CD14-positive monocyte (primary cell): ENCODE results near the gene HOXC11. TPM values are rescaled to one million over a fixed set of nuclear protein-coding genes. Genes with fewer than 3 reads are reported as not detected.
A peak's percentile ranks its signal among the peaks of the same experiment; 100 is the strongest.

Experiments used
- DNase-seq, 3 donors: peaks; one replicate each; pipeline ENCODE4 v3.0.0-alpha.2; 2011 to 2022
- H2AFZ ChIP-seq: 2 replicates; pipeline ENCODE4 v1.6.0; 2012; ENCODE audit warnings: mild to moderate bottlenecking, low read depth, low read length, inconsistent platforms; ENCODE audit not compliant: insufficient read depth, poor library complexity, severe bottlenecking
- H3K27ac ChIP-seq, 2 donors: 1 replicate in 1 of 2; 2 replicates in 1 of 2; pipeline ENCODE4 v1.5.1; 2012 to 2013; ENCODE audit warnings: low read length in 2 of 2, control low read depth in 1 of 2, inconsistent platforms in 1 of 2, low read depth in 1 of 2, mild to moderate bottlenecking in 1 of 2
- H3K27me3 ChIP-seq, 2 donors: one replicate each; pipeline versions ENCODE4 v1.6.0 to v1.6.1; 2011 to 2013; ENCODE audit warnings: low read length in 2 of 2; ENCODE audit not compliant: control insufficient read depth in 2 of 2, insufficient read depth in 2 of 2
- H3K36me3 ChIP-seq, 2 donors: replicated peaks in 1 of 2; 1 replicate in 1 of 2; 2 replicates in 1 of 2; pipeline versions ENCODE4 v1.5.1 to v1.6.1; 2012 to 2013; ENCODE audit warnings: low read length in 2 of 2, control low read depth in 1 of 2, inconsistent platforms in 1 of 2, mild to moderate bottlenecking in 1 of 2; ENCODE audit not compliant: insufficient read depth in 2 of 2, control insufficient read depth in 1 of 2
- H3K4me1 ChIP-seq, 2 donors: 1 replicate in 1 of 2; 2 replicates in 1 of 2; pipeline versions ENCODE4 v1.5.1 to v1.6.1; 2012 to 2013; ENCODE audit warnings: low read length in 2 of 2, control low read depth in 1 of 2, inconsistent platforms in 1 of 2, mild to moderate bottlenecking in 1 of 2, moderate library complexity in 1 of 2; ENCODE audit not compliant: insufficient read depth in 2 of 2, control insufficient read depth in 1 of 2
- H3K4me2 ChIP-seq: replicated peaks from 2 replicates; pipeline ENCODE3; 2012; ENCODE audit warnings: low read length, moderate library complexity, mild to moderate bottlenecking; ENCODE audit not compliant: poor library complexity, severe bottlenecking; ENCODE audit errors: extremely low read depth
- H3K4me3 ChIP-seq, 3 experiments: fragments of 200-600 bp in 1 of 3; sonication (generic) in 1 of 3; replicated peaks in 1 of 3; 1 replicate in 2 of 3; 2 replicates in 1 of 3; pipeline ENCODE4 v1.5.1; 2011 to 2013; ENCODE audit warnings: low read length in 3 of 3, mild to moderate bottlenecking in 3 of 3, control low read depth in 2 of 3, low read depth in 2 of 3, inconsistent platforms in 1 of 3, moderate library complexity in 1 of 3
- H3K79me2 ChIP-seq: 2 replicates; pipeline ENCODE4 v1.6.0; 2012; ENCODE audit warnings: mild to moderate bottlenecking, control low read depth, inconsistent platforms, low read length, moderate library complexity; ENCODE audit not compliant: insufficient read depth
- H3K9ac ChIP-seq: 2 replicates; pipeline ENCODE4 v1.6.0; 2017; ENCODE audit warnings: low read length, mild to moderate bottlenecking; ENCODE audit not compliant: insufficient read depth, poor library complexity, severe bottlenecking
- H3K9me3 ChIP-seq, 2 donors: replicated peaks in 1 of 2; 1 replicate in 1 of 2; 2 replicates in 1 of 2; pipeline versions ENCODE4 v1.5.1 to v1.6.1; 2012 to 2013; ENCODE audit warnings: low read length in 2 of 2, control low read depth in 1 of 2; ENCODE audit not compliant: control insufficient read depth in 1 of 2, insufficient read depth in 1 of 2
- H4K20me1 ChIP-seq: 2 replicates; pipeline ENCODE4 v1.6.0; 2012; ENCODE audit warnings: mild to moderate bottlenecking, low read length, control low read depth, moderate library complexity; ENCODE audit not compliant: insufficient read depth
- H3K27ac Mint-ChIP-seq, 7 donors: one replicate each; pipeline ENCODE4 v1.8.0; 2020; ENCODE audit warnings: mild to moderate bottlenecking in 7 of 7, mixed read lengths in 7 of 7, moderate library complexity in 6 of 7, inconsistent platforms in 2 of 7
- H3K27me3 Mint-ChIP-seq, 3 donors: one replicate each; pipeline ENCODE4 v1.8.0; 2021 to 2022; ENCODE audit warnings: low read depth in 3 of 3, mild to moderate bottlenecking in 3 of 3, mixed read lengths in 3 of 3, moderate library complexity in 3 of 3, inconsistent platforms in 1 of 3
- H3K36me3 Mint-ChIP-seq, 2 donors: one replicate each; pipeline ENCODE4 v1.8.0; 2020; ENCODE audit warnings: mixed read lengths in 2 of 2, inconsistent platforms in 1 of 2, mild to moderate bottlenecking in 1 of 2
- H3K4me1 Mint-ChIP-seq: one replicate; pipeline ENCODE4 v1.8.0; 2020; ENCODE audit warnings: mild to moderate bottlenecking, mixed read lengths
- H3K4me3 Mint-ChIP-seq, 2 donors: one replicate each; pipeline ENCODE4 v1.8.0; 2020; ENCODE audit warnings: mild to moderate bottlenecking in 2 of 2, mixed read lengths in 2 of 2, moderate library complexity in 1 of 2
- H3K9me3 Mint-ChIP-seq, 7 donors: one replicate each; pipeline ENCODE4 v1.8.0; 2020 to 2022; ENCODE audit warnings: mixed read lengths in 7 of 7, mild to moderate bottlenecking in 6 of 7, moderate library complexity in 6 of 7, inconsistent platforms in 2 of 7
- CTCF ChIP-seq: fragments of 200-600 bp; IDR thresholded peaks from one replicate; pipeline ENCODE4 v1.8.0; 2022; ENCODE audit warnings: antibody characterized with exemption, mild to moderate bottlenecking
- WGBS: methylation state at CpG from one replicate; pipeline ENCODE4 v1.1.5; 2013; ENCODE audit warnings: missing lambda C conversion rate; ENCODE audit not compliant: insufficient coverage; 5-methylcytosine and 5-hydroxymethylcytosine counted together
- intact Hi-C, 2 donors: fragments of 100-400 bp; cut with micrococcal nuclease; formaldehyde crosslinking; loops; one replicate each; pipeline versions ENCODE4 v1.15.0 to v1.15.1; 2023
- polyA plus RNA-seq, 3 donors: library from polyadenylated mRNA; depleted of rRNA in 1 of 3; unstranded in 2 of 3; stranded (reverse) in 1 of 3; fragments of 300-500 nt in 2 of 3; fragments of >200 nt in 1 of 3; fragmentation: Illumina TruSeq in 2 of 3; gene quantifications; 1 replicate in 2 of 3; 2 replicates in 1 of 3; pipeline ENCODE4 v1.2.3, GENCODE V29; 2012 to 2021

Gene HOXC11
- polyA plus RNA-seq, 3 donors, result not detected

DNA sequence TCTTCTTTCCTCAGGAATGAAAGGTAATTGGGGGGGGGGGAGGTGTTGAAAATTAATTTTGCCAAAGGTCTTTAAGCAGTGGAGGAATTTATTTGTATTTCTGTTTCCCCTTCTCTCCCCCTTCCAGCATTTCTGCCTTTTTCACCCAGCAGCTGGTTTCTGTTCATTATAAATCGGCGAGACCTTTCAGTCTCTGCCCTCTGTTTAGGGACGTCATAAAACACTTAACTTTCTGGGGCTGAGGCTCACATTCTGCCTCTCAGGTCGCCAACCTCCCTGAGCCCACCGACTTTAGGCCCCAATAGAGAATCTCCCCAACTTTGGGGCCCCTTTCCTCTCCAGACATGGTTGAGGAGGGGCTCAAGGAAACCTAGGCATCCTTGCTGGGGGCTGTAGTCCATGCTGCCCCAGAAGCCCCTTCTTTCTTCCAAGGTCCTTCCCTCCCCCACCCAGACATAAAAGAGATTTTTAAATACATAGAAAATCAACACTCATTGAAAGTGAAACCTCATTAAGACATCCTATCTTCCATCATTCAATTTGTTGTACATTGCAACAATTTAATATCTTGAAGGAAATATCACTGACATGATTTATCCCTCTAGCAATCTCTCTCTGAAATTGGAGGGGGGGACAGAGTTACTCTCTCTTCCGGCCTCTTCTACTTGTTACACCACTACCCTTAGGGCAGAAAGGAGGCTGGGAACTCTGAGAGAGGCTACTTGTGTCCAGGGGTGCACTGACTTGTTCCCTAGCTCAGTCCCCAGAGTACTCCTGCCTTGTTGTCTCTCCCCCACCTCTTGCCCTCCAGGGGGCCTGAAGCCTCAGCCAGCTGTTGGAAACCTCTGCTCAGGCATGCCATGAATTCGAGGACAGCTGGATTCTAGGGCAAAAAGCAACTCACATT lies 52.8 kb downstream of the HOXC11 start:
- no peak overlapping the region for H3K9ac ChIP-seq
- H3K9me3 ChIP-seq, result peaks cover 5 to 32% of the 10 kb centered on the region in 2 donors
- peaks cover 91 to 99% of the 10 kb centered on the region in 2 donors for H3K27me3 ChIP-seq
- Mint-ChIP-seq H3K36me3 (peaks cover 0 to 11% of the 10 kb centered on the region in 2 donors), H3K27me3 (peaks cover 96 to 99% (median 97%) of the 10 kb centered on the region in 3 donors), H3K27ac (no peak overlapping the region), H3K4me3 (peak overlapping the region in 1 of 2 donors; percentile 74), H3K4me1 (peaks cover 15% of the 10 kb centered on the region), H3K9me3 (peaks cover 0 to 17% (median 14%) of the 10 kb centered on the region in 7 donors)
- TF ChIP-seq CTCF, result no peak
- H3K27ac ChIP-seq, result no peak overlapping the region
- no peaks in the 10 kb centered on the region for H3K36me3 ChIP-seq
- no peak for DNase-seq
- no peaks in the 10 kb centered on the region for H3K79me2 ChIP-seq
- H2AFZ ChIP-seq, result no peak overlapping the region
- 42% methylated on average over 5 of the region's 7 CpGs for WGBS
- no peaks in the 10 kb centered on the region for H3K4me1 ChIP-seq
- H3K4me2 ChIP-seq, result no peak overlapping the region
- H4K20me1 ChIP-seq, result no peaks in the 10 kb centered on the region
- H3K4me3 ChIP-seq, result no peak overlapping the region
- intact Hi-C loops, result no loop called here

GRCh38 chr12:54026640-54027441 lies 53.9 kb downstream of the HOXC11 start:
- intact Hi-C loops, result no loop called here
- no peak for TF ChIP-seq CTCF
- no peak overlapping the region for H3K9ac ChIP-seq
- H3K27me3 Mint-ChIP-seq, result peaks cover 96 to 99% (median 97%) of the 10 kb centered on the region in 3 donors
- 13% methylated on average over 8 of the region's 22 CpGs for WGBS
- peak overlapping the region in 1 of 7 donors; percentile 76 for H3K27ac Mint-ChIP-seq
- H3K4me3 Mint-ChIP-seq, result peak overlapping the region in 1 of 2 donors; percentile 70
- H3K4me1 ChIP-seq, result no peaks in the 10 kb centered on the region
- H4K20me1 ChIP-seq, result no peaks in the 10 kb centered on the region
- H3K36me3 Mint-ChIP-seq, result peaks cover 0 to 13% of the 10 kb centered on the region in 2 donors
- no peak overlapping the region for H3K4me2 ChIP-seq
- H3K27ac ChIP-seq, result no peak overlapping the region
- no peaks in the 10 kb centered on the region for H3K79me2 ChIP-seq
- H3K4me3 ChIP-seq, result no peak overlapping the region
- peaks cover 88 to 99% of the 10 kb centered on the region in 2 donors for H3K27me3 ChIP-seq
- peaks cover 9 to 36% of the 10 kb centered on the region in 2 donors for H3K9me3 ChIP-seq
- H2AFZ ChIP-seq, result no peak overlapping the region
- no peaks in the 10 kb centered on the region for H3K36me3 ChIP-seq
- H3K9me3 Mint-ChIP-seq, result peaks cover 0 to 17% (median 13%) of the 10 kb centered on the region in 7 donors
- H3K4me1 Mint-ChIP-seq, result peaks cover 15% of the 10 kb centered on the region
- DNase-seq, result no peak
